Measurements from ENCODE around the gene ELF2. TPM values are rescaled to one million over a fixed set of nuclear protein-coding genes. Genes with fewer than 3 reads are reported as not detected.

The ELF2 gene
- total RNA-seq, 4 donors from 2014 or later: 39.0 to 89.5 (median 48.7) TPM

DNA sequence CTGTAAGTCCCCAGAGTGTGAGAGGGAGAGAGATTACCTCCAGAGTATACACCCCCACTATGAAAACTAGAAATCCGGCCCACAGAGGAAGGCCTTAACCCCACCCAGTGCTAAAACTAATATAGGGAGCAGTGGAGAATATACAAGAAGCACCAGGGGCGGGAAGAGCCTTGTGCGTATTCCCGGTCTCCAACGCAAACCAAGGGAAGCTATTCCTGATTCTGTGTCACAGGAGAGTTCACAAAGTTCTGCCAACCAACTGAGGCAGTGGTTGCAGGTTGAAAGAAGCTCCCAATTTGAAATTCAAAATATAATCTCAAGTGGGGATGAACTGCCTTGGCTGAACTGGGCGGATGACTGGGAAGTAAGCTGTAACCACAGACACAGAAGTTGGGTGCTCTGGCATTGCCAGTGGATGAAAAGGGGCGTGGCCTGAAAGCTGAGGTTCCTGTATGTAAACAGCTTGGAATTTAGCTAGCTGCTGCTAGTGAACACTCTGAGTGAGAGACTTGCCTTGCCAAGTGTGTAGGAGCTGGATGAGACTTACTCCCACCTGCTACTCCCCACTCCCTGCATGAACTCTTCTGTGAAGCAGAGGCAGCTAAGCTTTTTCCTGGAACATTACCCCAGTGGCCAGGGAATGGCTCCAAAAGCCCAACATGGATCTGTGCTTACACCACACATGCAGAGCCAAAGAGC lies 32.7 kb downstream of the ELF2 start:
- TF ChIP-seq, protein P1, sequence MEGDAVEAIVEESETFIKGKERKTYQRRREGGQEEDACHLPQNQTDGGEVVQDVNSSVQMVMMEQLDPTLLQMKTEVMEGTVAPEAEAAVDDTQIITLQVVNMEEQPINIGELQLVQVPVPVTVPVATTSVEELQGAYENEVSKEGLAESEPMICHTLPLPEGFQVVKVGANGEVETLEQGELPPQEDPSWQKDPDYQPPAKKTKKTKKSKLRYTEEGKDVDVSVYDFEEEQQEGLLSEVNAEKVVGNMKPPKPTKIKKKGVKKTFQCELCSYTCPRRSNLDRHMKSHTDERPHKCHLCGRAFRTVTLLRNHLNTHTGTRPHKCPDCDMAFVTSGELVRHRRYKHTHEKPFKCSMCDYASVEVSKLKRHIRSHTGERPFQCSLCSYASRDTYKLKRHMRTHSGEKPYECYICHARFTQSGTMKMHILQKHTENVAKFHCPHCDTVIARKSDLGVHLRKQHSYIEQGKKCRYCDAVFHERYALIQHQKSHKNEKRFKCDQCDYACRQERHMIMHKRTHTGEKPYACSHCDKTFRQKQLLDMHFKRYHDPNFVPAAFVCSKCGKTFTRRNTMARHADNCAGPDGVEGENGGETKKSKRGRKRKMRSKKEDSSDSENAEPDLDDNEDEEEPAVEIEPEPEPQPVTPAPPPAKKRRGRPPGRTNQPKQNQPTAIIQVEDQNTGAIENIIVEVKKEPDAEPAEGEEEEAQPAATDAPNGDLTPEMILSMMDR (IDR thresholded peaks at IDR 0.05): no peak
- peak; percentile 84 for ATAC-seq (ENCODE audit: low FRiP score)
- peak; percentile 34 for DNase-seq (ENCODE audit: low spot score)

DNA sequence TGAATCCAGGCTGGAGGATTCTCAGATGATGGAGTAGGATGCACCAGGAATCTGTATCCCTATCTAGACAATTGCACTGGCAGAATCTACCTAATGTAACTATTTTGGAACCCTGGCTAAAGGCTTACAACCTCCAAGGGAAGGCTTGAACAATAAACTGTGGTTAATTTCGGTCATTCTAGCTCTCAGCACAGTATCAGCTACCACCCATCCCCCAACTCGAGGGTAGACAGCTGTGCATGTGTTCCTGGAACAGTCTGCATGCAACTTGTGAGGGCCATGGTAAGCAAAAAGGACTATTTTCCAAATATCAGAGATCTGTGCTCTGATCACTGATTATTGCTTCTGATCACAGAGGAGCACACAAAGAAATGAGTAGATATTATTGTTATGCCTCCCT lies 34.0 kb downstream of the ELF2 start:
- TF ChIP-seq, protein P1 (IDR thresholded peaks at IDR 0.05): no peak
- ATAC-seq (ENCODE audit: low FRiP score) (no peak), DNase-seq (ENCODE audit: low spot score) (no peak)

DNA sequence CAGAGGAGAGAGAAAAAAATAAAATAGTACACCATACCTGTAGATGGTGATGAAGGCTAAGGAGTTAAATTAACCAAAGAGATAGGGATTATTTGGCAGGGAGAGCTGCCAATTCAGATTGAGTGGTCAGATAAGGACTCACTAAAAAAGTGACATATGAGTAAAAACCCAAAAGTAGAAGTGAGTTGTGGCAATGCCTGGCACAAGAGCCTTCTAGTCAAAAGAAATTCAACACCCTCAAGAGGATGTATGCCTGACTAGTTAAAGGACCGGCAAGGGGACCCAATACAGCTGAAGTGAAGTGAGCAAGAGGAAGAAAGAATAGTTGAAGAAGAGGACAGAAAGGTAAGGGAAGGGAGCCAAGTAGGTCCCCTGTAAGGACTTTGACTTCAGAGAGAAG lies 34.9 kb downstream of the ELF2 start:
- ATAC-seq (ENCODE audit: low FRiP score): no peak
- no peak for DNase-seq (ENCODE audit: low spot score)
- TF ChIP-seq, protein P1 (IDR thresholded peaks at IDR 0.05): no peak

DNA sequence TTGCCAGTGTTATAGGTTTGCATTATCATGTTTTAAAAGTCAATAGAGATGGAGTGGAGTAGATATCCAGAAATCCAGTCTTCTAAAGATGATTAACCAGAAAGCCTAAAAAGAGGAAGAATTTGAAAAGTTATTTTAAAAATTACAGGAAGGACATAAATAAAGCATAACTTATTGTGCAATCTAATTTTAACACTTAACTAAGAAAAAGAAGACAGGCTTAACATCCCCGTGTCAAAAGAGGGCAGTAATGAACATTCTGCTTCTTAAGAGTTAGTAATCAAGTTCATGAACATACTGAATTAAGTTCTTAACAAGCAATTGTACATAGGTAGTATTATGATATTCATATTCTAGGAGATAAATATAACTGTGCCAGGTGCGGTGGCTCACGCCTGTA lies 39.3 kb downstream of the ELF2 start:
- ATAC-seq (ENCODE audit: low FRiP score): no peak
- no peak for DNase-seq (ENCODE audit: low spot score)
- TF ChIP-seq, protein P1 (IDR thresholded peaks at IDR 0.05): no peak

DNA sequence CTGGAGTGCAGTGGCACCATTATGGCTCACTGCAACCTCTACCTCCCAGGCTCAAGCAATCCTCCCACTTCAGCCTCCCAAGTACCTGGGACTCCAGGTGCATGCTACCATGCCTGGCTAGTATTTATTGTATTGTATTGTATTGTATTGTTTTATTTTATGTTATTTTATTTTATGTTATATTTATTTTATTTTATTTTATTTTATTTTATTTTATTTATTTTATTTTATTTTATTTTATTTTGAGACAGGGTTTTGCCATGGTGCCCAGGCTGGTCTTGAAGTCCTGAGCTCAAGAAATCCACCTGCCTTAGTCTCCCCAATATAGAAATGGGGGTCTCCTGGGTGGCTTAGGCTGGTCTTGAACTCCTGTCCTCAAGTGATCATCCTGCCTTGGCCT lies 42.6 kb downstream of the ELF2 start:
- ATAC-seq (ENCODE audit: low FRiP score) (no peak), DNase-seq (ENCODE audit: low spot score) (no peak)
- TF ChIP-seq, protein P1 (IDR thresholded peaks at IDR 0.05): no peak

DNA sequence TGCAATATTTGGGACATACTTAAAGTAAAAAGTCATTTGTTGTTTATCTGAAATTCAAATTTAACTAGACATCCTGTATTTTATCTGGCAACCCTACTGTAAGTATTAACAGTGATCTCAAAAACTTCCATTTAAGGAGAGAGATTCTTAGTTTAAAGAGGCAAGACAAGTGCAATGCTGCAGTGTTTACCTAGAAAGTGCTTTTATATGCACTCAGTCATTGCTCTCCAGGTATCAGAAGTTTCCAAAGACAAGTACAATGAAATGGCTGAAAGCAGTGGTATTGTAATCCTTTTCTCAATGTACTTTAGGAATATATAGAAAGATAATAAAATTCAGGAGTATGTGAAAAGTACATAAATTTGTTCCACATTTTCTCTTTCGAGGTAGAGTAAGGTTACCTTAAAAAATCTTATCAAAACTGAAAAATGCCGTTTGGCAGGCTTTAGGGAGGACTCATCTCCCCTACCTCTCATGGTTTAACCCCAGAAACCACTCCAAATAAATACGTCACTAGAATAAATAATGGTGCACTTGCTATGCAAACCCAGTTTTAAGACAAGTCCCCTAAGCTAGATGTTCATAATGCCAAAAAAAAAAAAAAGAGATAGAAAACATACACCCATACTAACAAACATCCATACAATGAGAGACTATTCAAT lies 45.7 kb downstream of the ELF2 start:
- no peak for DNase-seq (ENCODE audit: low spot score)
- ATAC-seq (ENCODE audit: low FRiP score): no peak
- TF ChIP-seq, protein P1 (IDR thresholded peaks at IDR 0.05): no peak

DNA sequence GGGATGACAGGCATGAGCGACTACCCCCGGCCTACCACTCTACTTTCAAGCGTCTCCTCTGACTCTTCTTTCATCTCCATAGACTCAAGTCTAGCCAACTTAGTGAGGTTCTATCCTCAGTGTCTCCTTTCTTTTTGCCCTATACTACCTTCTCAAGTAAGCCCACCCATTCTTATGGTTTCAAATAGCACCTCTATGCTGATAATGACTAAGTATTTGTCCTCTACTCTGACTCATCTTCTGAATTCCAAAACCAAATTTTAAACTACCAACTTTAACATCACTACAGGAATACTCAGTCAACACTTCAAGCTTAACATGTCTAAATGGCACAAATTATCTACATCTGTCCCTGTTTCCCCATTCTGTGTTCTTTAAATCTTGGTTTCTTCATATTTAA lies 47.8 kb downstream of the ELF2 start:
- ATAC-seq (ENCODE audit: low FRiP score) (no peak), DNase-seq (ENCODE audit: low spot score) (no peak)
- TF ChIP-seq, protein P1 (IDR thresholded peaks at IDR 0.05): no peak

Data from omental fat pad (tissue), 4 donors.